Mucosa of descending colon (tissue), 3 donors: ENCODE measurements around the gene REEP2. TPM values are rescaled to one million over a fixed set of nuclear protein-coding genes. Genes with fewer than 3 reads are reported as not detected.
A peak's percentile ranks its signal among the peaks of the same experiment; 100 is the strongest.

Experiments
- ATAC-seq: fragments of 200-7000 bp; cut with Tn5 transposase; one replicate; pipeline ENCODE4 v1.9.1; 2020; ENCODE audit warnings: mild to moderate bottlenecking, moderate library complexity
- DNase-seq, 3 donors: peaks; one replicate each; pipeline ENCODE4 v3.0.0-alpha.2; 2020
- H3K36me3 ChIP-seq: fragments of 200-600 bp; one replicate; pipeline ENCODE4 v1.8.0; 2021; ENCODE audit warnings: low read depth, mild to moderate bottlenecking
- H3K4me1 ChIP-seq: fragments of 200-600 bp; one replicate; pipeline ENCODE4 v1.8.0; 2021; ENCODE audit warnings: low read depth, mild to moderate bottlenecking
- H3K4me3 ChIP-seq: fragments of 200-600 bp; one replicate; pipeline ENCODE4 v1.8.0; 2021; ENCODE audit warnings: mild to moderate bottlenecking
- H3K9me3 ChIP-seq: fragments of 200-600 bp; one replicate; pipeline ENCODE4 v1.8.0; 2021; ENCODE audit warnings: mild to moderate bottlenecking
- CTCF ChIP-seq: fragments of 200-600 bp; IDR thresholded peaks from one replicate; pipeline ENCODE4 v1.8.0; 2022; ENCODE audit warnings: antibody characterized with exemption, mild to moderate bottlenecking
- intact Hi-C, 2 donors: fragments of 100-400 bp; cut with DNase I in 1 of 2; cut with micrococcal nuclease in 1 of 2; formaldehyde crosslinking; loops; one replicate each; pipeline versions ENCODE4 v1.11.0 to v1.11.1; 2022; cut with DNase I, micrococcal nuclease
- total RNA-seq, 3 donors: library from RNA; stranded (reverse); fragmentation: NEBNext Ultra II Directional in 2 of 3; extraction: Animal tissue kit (Norgen Biotek cat#: 25700) in 2 of 3; gene quantifications; one replicate each; pipeline versions ENCODE4 v1.2.1 to v1.2.4, GENCODE V29; 2021 to 2023
- donor health status: DM: no; HTN: no; CAD: no; lungs with moderate emphysema.
- donor health status: DM: no; HTN: no; CAD: no.
- donor health status: DM: no; HTN: yes; CAD: no.

REEP2 gene
- total RNA-seq, 3 donors from 2014 or later: 1.0 to 16.3 (median 2.7) TPM

GRCh38 chr5:138448070-138448469 lies 9.2 kb downstream of the REEP2 start:
- TF ChIP-seq CTCF: no peak
- DNase-seq: peak in 1 of 3 donors; percentile 16
- Histone ChIP-seq H3K4me3 (no peak overlapping the region), H3K9me3 (no peaks in the 10 kb centered on the region), H3K4me1 (no peaks in the 10 kb centered on the region), H3K36me3 (no peaks in the 10 kb centered on the region)
- intact Hi-C loops: no loop called here
- no peak for ATAC-seq

GRCh38 chr5:138448481-138449398 lies 9.9 kb downstream of the REEP2 start:
- TF ChIP-seq CTCF: no peak
- no peaks in the 10 kb centered on the region for H3K9me3 ChIP-seq
- H3K4me1 ChIP-seq: no peaks in the 10 kb centered on the region
- H3K4me3 ChIP-seq: no peak overlapping the region
- intact Hi-C loops: no loop called here
- DNase-seq: peak in 1 of 3 donors; percentile 5
- no peak for ATAC-seq
- H3K36me3 ChIP-seq: no peaks in the 10 kb centered on the region

DNA sequence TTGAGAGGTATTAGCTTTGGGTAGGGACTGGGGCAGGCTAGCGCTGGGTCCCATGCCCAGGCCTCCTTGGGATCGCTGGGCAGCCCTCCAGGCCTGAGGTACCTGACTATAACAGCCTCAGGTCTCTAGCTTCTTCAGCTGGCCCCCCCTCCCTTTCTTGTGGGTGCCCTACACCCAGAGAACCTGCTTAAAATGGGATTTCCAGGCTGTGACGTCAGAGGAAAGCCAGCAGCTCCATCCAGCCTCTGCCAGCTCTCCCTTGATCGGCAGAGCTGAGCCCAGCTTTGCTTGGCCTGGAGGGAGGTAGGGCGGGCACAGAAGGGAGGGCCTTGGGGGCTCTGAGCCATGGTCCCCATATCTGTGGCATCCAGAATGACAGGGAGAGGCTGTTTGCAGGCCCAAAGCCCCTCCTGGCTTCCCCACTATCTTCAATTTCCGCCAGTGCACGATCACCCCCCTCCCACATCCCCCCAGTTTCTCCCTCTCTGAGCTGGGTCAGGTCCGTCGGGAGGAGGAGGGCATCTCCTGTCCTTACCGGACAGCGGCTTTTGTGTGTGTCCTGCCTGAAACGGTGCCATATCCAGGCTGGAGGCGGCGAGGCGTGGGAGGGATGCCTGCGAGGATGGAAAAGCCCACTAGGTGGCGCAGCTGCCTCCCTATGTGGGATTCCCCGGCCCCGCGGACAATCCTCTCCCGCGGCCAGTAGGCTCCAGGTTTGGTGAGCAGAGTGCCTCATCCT lies 10.8 kb downstream of the REEP2 start:
- ATAC-seq: peak; percentile 98
- Histone ChIP-seq H3K4me3 (no peak overlapping the region), H3K9me3 (no peaks in the 10 kb centered on the region), H3K4me1 (no peaks in the 10 kb centered on the region), H3K36me3 (no peaks in the 10 kb centered on the region)
- intact Hi-C loops: loop anchor here (5.0 to 10.0 kb wide), 2 partner anchors 53 to 55 kb away; no protein-coding TSS in a partner anchor
- peak; percentile 84 to 93 (median 90) for DNase-seq
- TF ChIP-seq CTCF: peak; percentile 89

DNA sequence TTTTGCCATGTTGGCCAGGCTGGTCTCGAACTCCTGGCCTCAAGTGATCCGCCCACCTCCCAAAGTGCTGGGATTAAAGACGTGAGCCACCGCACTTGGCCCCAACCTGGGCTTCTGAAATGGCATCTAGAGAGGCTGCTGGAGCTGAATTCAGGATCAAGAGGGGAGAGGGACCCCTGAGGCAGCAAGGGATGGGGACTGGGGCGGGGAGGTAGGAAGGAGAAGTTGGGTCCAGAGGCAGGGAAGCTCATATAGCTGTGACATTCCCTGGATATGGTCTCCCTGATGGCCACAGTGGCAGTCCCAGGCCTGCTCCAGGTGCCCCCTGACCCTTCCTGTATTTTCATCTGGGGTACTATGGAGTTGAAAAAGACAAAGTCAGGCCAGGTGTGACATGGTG lies 12.1 kb downstream of the REEP2 start:
- TF ChIP-seq CTCF: no peak
- no peaks in the 10 kb centered on the region for H3K4me1 ChIP-seq
- DNase-seq: no peak
- H3K9me3 ChIP-seq: no peaks in the 10 kb centered on the region
- intact Hi-C loops: loop anchor here (5.0 to 10.0 kb wide), 2 partner anchors 51 to 54 kb away; no protein-coding TSS in a partner anchor
- H3K4me3 ChIP-seq: no peak overlapping the region
- no peak for ATAC-seq
- no peaks in the 10 kb centered on the region for H3K36me3 ChIP-seq

- ATAC-seq (no peak), DNase-seq (no peak)
- H3K36me3 ChIP-seq: no peaks in the 10 kb centered on the region
- no peak for TF ChIP-seq CTCF
- no peaks in the 10 kb centered on the region for H3K4me1 ChIP-seq
- intact Hi-C loops: loop anchor here (5.0 to 10.0 kb wide), 2 partner anchors 50 to 52 kb away; no protein-coding TSS in a partner anchor
- no peak overlapping the region for H3K4me3 ChIP-seq
- H3K9me3 ChIP-seq: no peaks in the 10 kb centered on the region
Measured at GRCh38 chr5:138452720-138453119, 13.9 kb downstream of the REEP2 start.
